ENCODE data around the gene RPS10. TPM values are rescaled to one million over a fixed set of nuclear protein-coding genes. Genes with fewer than 3 reads are reported as not detected.
"Not testable (repeated sequence)": the region's sequence is repeated elsewhere in the genome, so short reads cannot be mapped to it uniquely, and the experiment has no call there.

RPS10 gene
- total RNA-seq, 1 donor from 2014 or later: 1,684 TPM

DNA sequence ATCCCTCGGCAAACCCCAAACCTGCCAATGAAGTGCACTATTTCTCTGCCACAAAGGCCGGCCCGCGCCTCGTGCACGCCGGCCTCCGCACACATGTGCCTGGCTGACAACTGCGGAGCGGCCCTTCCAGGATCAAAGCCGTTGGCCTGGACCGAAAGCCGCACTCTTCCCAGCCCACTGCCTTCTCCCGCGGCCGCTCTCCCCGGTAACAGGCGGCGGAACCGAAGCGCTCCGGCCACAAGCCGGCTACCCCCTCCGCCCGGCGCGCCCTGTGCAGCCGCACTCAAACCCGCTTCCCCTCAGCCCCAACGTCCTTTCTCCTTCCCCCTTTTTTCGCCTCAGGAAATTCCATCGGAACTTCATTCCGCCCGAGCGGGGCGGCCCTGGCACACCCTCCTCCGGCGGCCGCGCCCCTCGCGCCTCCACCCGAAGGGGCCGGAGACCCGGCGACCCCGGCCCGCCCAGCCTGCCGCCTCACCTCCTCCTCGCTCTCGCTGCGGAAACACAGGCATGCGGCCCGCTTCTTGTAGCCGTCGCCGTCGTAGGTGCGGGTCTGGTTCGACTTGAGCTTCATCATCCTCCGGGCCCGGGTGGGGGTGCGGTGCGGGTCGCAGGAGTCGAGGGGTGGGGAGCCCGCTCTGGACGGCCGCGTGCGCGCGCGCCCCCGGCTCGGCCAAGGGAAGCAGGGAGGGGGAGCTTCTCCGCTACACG is 33.9 kb downstream of the RPS10 start:
- ATAC-seq: peak; percentile 55

GRCh38 chr6:34391473-34391785 is 34.4 kb downstream of the RPS10 start:
- ATAC-seq: no peak

DNA sequence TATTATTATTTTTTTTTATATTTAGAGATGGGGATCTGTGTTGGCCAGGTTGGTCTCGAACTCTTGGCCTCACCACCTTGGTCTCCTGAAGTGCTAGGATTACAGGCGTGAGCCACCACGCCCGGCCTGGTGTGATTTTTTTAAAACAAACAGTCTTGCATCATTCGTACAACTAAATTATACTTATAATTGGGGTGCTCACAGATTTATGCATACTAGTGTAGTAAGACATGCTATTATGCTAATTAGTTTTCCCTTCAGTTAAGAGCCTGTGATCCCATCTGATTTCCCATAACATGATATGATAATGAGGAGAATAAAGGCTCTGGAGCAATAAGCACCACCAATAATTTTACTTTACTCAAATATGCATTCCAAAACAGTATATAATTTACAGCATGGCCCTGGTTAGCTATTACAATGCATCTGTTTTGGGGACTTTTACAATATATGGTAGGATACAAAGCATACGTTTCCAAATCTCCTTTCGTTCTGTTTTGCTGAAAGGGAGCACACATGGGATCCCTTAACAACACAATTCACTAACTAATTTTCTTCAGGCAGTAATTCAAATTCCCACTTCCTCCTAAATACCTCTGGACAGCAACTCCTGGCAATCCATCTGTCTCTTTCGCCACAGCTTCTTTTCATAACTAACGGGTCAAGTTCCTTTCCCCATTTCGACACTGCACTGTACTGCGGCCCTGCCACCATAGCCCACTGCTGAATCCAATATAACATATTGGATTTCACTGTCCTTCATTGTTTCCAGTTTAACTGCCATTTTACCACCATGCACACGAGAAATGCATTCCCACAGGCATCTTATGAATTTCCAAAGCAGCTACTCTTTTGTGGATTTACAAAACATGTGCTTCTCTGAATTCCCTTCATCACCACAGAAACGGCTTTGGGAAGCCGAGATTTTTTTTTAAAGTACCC is 35.1 kb downstream of the RPS10 start:
- ATAC-seq: no peak

GRCh38 chr6:34389034-34389433 is 36.8 kb downstream of the RPS10 start:
- ATAC-seq: no peak

DNA sequence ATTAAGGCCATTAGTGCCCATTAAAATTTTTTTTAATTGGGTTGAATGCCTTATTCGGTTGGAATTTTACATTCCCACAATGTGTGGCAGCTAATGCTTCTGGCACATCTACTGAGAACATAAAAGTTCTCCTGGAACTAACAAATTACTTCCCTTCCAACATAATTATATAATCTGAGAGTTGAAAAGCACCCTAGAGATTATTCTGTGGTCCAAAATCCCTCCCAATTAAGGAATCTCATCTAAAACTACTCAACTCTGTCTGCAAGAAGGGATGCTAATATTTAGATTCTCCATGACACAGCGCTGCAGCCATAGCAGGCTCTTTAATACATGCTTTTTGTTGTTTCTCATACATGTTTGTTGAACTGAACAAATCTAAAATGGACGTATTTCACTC is 37.4 kb downstream of the RPS10 start:
- no peak for ATAC-seq

- ATAC-seq: peak; percentile 83
Observed at GRCh38 chr6:34386316-34387137, 39.3 kb downstream of the RPS10 start.

DNA sequence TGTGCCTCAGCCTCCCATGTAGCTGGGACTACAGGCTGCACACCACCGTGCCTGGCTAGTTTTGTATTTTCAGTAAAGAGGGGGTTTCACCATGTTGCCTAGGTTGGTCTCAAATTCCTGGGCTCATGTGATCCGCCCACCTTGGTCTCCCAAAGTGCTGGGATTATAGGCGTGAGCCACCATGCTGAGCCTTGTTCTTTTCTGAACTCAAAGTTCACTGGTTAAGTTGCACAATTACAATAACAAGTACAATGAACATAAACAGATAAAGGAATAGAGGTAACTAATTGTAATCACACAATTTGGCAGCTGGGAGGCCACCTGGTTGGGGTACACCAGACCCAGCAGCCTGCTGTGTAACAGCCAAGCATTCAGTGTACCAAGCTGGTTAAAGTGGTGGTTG is 40.1 kb downstream of the RPS10 start:
- no peak for ATAC-seq

DNA sequence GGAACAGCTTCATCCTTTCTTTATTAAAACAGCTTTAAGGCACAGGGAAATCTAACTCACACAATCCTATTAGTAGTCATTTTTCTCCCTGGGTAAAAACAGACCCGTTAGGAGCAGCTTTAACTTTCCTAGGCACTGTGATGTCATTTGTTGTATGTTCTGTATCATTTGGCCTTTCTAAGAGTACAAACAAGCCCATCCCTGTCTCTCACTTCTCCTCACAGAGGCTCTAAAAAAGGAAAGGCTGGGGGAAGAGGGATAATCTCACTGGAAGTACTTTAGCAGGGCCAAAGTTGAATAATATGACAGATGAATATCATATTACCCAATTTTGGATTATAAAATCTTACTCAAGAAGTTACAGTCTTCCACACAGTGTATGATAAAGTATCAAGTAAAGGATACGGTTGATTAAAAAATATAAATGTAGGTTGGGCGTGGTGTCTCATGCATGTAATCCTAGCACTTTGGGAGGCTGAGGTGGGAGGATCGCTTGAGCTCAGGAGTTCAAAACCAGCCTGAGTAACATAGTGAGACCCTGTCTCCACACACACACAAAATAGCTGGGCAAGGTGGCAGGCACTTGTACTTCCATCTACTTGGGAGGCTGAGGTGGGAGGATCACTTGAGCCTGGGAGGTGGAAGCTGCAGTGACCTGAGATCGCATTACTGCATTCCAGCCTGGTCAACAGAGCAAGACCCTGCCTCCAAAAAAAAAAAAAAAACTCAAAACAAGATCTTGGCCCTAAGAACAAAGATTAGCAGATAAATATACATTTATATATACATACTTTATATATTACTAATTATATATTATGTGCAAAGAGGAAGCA is 41.3 kb downstream of the RPS10 start:
- no peak for ATAC-seq

- ATAC-seq: no peak
Observed at GRCh38 chr6:34383656-34384320, 42.1 kb downstream of the RPS10 start.

- ATAC-seq: no peak
Observed at GRCh38 chr6:34383161-34383631, 42.7 kb downstream of the RPS10 start.

DNA sequence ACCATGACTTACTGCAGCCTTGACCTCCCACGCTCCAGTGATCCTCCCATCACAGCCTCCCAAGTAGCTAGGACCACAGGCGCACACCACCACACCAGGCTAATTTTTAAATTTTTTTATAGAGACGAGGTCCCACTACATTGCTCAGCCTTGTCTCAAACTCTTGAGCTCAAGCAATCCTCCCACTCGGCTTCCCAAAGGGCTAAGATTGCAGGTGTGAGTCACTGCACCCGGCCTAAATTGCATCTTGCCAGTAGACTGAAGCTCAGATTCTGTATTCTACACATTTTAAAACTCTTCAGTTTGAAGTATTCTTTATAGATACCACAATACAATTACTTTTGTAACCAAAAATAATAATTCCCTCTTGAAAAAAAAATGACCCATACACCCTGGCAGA is 44.8 kb downstream of the RPS10 start:
- no peak for ATAC-seq

DNA sequence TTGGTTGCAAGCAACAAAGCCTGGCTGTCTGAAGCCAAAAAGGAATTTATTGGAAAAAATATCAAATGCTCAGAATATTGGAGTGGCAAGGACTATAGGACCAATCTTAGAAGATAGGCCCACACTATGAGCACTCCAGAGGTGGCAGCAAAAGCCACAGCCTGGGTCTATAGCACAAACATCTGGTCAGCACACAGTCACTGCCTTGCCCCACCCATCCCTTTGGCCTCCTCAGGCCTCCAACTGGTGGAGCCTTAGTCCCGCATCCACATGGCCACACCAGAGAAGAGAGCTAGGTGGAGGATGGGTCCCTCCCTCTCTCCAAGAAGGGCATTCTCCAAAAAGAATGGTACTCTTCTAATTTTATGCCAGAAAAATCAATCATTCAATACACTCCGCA is 47.4 kb downstream of the RPS10 start:
- no peak for ATAC-seq

DNA sequence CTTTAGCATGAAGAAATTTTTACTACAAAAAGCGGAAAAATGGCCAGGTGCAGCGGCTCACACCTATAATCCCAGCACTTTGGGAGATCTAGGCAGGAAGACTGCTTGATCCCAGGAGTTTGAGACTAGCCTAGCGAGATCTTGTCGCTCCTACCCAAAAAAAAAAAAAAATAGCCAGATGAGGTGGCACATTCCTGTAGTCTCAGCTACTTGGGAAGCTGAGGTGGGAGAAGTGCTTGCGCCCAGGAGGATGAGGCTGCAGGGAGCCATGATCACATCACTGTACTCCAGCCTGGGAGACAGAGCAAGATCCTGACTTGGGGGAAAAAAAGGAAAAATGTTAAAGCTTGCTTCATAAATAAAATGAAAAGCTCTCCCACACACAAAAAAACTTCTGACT is 47.9 kb downstream of the RPS10 start:
- ATAC-seq: no peak

GRCh38 chr6:34377571-34377970 is 48.3 kb downstream of the RPS10 start:
- not testable (repeated sequence) for ATAC-seq

DNA sequence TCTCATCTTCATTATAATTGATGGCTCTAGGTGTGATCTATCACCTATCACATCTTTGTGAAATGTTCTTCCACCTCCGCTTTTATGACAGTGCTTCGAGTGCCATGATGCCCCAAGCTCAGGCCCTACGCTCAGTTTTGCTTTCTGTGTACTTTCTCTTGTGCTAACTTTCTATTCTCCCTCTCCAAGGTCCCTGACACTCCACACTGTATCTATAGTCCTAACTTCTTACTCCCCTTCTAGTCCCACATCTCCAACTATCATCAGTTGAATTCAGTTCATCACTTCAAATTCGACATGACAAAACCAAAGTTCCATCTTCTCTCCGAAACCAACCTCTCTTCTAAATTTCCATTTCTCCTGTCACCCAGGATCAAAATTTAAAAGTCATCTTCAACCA is 50.0 kb downstream of the RPS10 start:
- no peak for ATAC-seq

DNA sequence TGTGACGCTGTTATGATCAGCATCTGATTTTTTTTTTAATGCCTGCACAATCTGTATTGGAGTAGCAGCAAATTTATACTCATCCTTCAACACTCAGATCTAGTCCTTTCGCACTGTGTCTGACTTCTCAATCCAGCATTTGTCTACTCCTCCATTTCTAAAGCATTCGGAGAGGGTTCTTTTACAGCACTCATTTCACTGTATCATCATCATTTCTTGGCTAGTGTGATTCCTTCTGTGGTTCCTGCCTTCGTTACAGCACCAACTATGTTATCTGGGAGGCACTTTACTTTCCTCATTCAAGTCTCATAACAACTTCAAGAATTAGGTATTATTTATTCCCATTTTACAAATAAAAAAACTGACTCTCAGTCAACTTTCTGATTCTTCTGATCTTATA is 51.4 kb downstream of the RPS10 start:
- no peak for ATAC-seq

DNA sequence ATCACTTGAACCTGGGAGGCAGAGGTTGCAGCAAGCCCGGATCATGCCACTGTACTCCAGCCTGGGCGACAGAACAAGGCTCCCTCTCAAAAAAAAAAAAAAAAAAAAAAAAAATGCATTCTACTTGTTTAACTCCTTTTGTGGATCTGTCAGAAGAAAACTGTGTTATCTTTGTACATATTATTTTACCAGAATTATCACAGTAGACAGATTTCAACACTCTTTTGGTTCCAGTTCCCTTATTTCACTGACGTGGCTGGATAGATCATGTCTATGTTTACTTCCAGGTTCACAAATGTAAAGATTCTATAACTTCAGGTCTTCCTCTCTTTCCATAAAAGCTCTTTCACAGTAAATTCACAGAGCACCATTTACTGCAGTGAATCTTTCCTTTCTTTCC is 51.8 kb downstream of the RPS10 start:
- no peak for ATAC-seq

- no peak for ATAC-seq
Observed at GRCh38 chr6:34373511-34373910, 52.4 kb downstream of the RPS10 start.

DNA sequence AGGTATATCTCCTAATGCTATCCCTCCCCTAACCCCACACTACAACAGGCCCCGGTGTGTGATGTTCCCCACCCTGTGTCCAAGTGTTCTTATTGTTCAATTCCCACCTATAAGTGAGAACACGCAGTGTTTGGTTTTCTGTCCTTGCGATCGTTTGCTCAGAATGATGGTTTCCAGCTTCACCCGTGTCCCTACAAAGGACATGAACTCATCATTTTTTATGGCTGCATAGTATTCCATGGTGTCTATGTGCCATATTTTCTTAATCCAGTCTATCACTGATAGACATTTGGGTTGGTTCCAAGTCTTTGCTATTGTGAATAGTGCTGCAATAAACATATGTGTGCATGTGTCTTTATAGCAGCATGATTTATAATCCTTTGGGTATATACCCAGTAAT is 54.0 kb downstream of the RPS10 start:
- ATAC-seq: not testable (repeated sequence)

GRCh38 chr6:34370361-34370760 is 55.5 kb downstream of the RPS10 start:
- ATAC-seq: no peak

GRCh38 chr6:34369385-34369784 is 56.5 kb downstream of the RPS10 start:
- no peak for ATAC-seq
